ENCODE data around the gene RMI1. TPM values are rescaled to one million over a fixed set of nuclear protein-coding genes. Genes with fewer than 3 reads are reported as not detected.

Gene RMI1
- total and polyA plus RNA-seq, 2 donors (not counting 3 experiments of a cell fraction or from before 2014, with no cell fraction given): 1.1 to 11.5 TPM

GRCh38 chr9:84027201-84027600 lies 46.6 kb downstream of the RMI1 start:
- dilution Hi-C loops (cut with MboI; ENCODE audit: extremely low pct_ligation_motif_present, low sequenced_read_pairs): no loop called here
- no peak overlapping the region for H3K4me3 ChIP-seq (replicated peaks in 1 of 3; ENCODE audit: insufficient read depth in 1 of 3, low read depth in 1 of 3, low read length in 3 of 3)

GRCh38 chr9:84031534-84031933 lies 50.9 kb downstream of the RMI1 start:
- ChIA-PET POLR2A (no interaction called here), CTCF (interaction anchor here (0.7 to 1.2 kb wide), 3 partner anchors 16 to 229 kb away, joined by 3 to 4 read pairs (median 3); no protein-coding TSS in a partner anchor)
- DNase-seq (ENCODE audit: low read depth, low spot score) (no peak), FAIRE-seq (no peak)
- no peak overlapping the region for H2AFZ ChIP-seq (ENCODE audit: low read depth, low read length)
- TF ChIP-seq POLR2AphosphoS5 (IDR thresholded peaks at IDR 0.05; ENCODE audit: insufficient read depth, low read depth, low read length): no peak
- TF ChIP-seq POLR2A (IDR thresholded peaks at IDR 0.05; ENCODE audit: low read depth, low read length): no peak
- no peak for TF ChIP-seq JUN (IDR thresholded peaks at IDR 0.05; ENCODE audit: borderline replicate concordance, insufficient read depth, insufficient read length, low read depth)
- no peak for TF ChIP-seq MAX (IDR thresholded peaks at IDR 0.05; ENCODE audit: insufficient read depth, insufficient read length)
- no peak for TF ChIP-seq FOS (IDR thresholded peaks at IDR 0.05; ENCODE audit: borderline replicate concordance, insufficient read depth, low read length)
- TF ChIP-seq EZH2 (IDR thresholded peaks at IDR 0.05; ENCODE audit: borderline replicate concordance, low read depth, low read length, severe bottlenecking): no peak
- TF ChIP-seq CTCF (IDR thresholded peaks at IDR 0.05; ENCODE audit: extremely low read depth in 1 of 2, insufficient read depth in 1 of 2, low read depth in 1 of 2, low read length in 2 of 2): no peak
- TF ChIP-seq GATA2 (IDR thresholded peaks at IDR 0.05; ENCODE audit: insufficient read depth, insufficient read length, low read depth, low read length): no peak
- no peak for TF ChIP-seq MYC (IDR thresholded peaks at IDR 0.05; ENCODE audit: low read depth, low read length)
- no peaks in the 10 kb centered on the region for H3K9me3 ChIP-seq (replicated peaks; ENCODE audit: control insufficient read depth, insufficient read depth, low read length)
- H3K9me1 ChIP-seq (replicated peaks; ENCODE audit: control insufficient read depth, extremely low read depth, insufficient read depth, low read length): no peaks in the 10 kb centered on the region
- intact Hi-C loops (cut with micrococcal nuclease) (no loop called here), dilution Hi-C loops (cut with MboI; ENCODE audit: extremely low pct_ligation_motif_present, low sequenced_read_pairs) (no loop called here)
- BruUV-seq (replicated peaks): no TSS peak
- no peaks in the 10 kb centered on the region for H3K79me2 ChIP-seq (ENCODE audit: control insufficient read depth, insufficient read depth, low read length)
- no peaks in the 10 kb centered on the region for H4K20me1 ChIP-seq (replicated peaks; ENCODE audit: control insufficient read depth, extremely low read depth, insufficient read depth, low read length)
- no peak overlapping the region for H3K27ac ChIP-seq (ENCODE audit: insufficient read depth, low read depth, low read length)
- no peaks in the 10 kb centered on the region for H3K36me3 ChIP-seq (ENCODE audit: control insufficient read depth in 2 of 2, extremely low read depth in 1 of 2, insufficient read depth in 2 of 2, low read length in 2 of 2)
- H3K4me3 ChIP-seq (replicated peaks in 1 of 3; ENCODE audit: insufficient read depth in 1 of 3, low read depth in 1 of 3, low read length in 3 of 3): no peak overlapping the region
- no peak overlapping the region for H3K4me2 ChIP-seq (ENCODE audit: insufficient read depth, low read length)
- H3K9ac ChIP-seq (replicated peaks; ENCODE audit: extremely low read depth, insufficient read depth, low read length): no peak overlapping the region
- no peaks in the 10 kb centered on the region for H3K4me1 ChIP-seq (ENCODE audit: control insufficient read depth, extremely low read depth, insufficient read depth, low read length)
- no peaks in the 10 kb centered on the region for H3K27me3 ChIP-seq (ENCODE audit: control insufficient read depth in 2 of 2, insufficient read depth in 2 of 2, low read length in 2 of 2)

More at GRCh38 chr9:84027201-84027600, 46.6 kb downstream of the RMI1 start:
- FAIRE-seq: no peak
- no peak for TF ChIP-seq MAX (IDR thresholded peaks at IDR 0.05; ENCODE audit: insufficient read depth, insufficient read length)
- no peak for TF ChIP-seq POLR2A (IDR thresholded peaks at IDR 0.05; ENCODE audit: low read depth, low read length)
- no peak for TF ChIP-seq POLR2AphosphoS5 (IDR thresholded peaks at IDR 0.05; ENCODE audit: insufficient read depth, low read depth, low read length)
- TF ChIP-seq FOS (IDR thresholded peaks at IDR 0.05; ENCODE audit: borderline replicate concordance, insufficient read depth, low read length): no peak
- Histone ChIP-seq H3K9me1 (replicated peaks; ENCODE audit: control insufficient read depth, extremely low read depth, insufficient read depth, low read length) (no peaks in the 10 kb centered on the region), H4K20me1 (replicated peaks; ENCODE audit: control insufficient read depth, extremely low read depth, insufficient read depth, low read length) (no peaks in the 10 kb centered on the region), H3K9ac (replicated peaks; ENCODE audit: extremely low read depth, insufficient read depth, low read length) (no peak overlapping the region), H3K79me2 (ENCODE audit: control insufficient read depth, insufficient read depth, low read length) (no peaks in the 10 kb centered on the region), H2AFZ (ENCODE audit: low read depth, low read length) (no peak overlapping the region), H3K4me2 (ENCODE audit: insufficient read depth, low read length) (no peak overlapping the region), H3K9me3 (replicated peaks; ENCODE audit: control insufficient read depth, insufficient read depth, low read length) (no peaks in the 10 kb centered on the region), H3K36me3 (ENCODE audit: control insufficient read depth in 2 of 2, extremely low read depth in 1 of 2, insufficient read depth in 2 of 2, low read length in 2 of 2) (no peaks in the 10 kb centered on the region), H3K4me1 (ENCODE audit: control insufficient read depth, extremely low read depth, insufficient read depth, low read length) (no peaks in the 10 kb centered on the region), H3K27me3 (ENCODE audit: control insufficient read depth in 2 of 2, insufficient read depth in 2 of 2, low read length in 2 of 2) (no peaks in the 10 kb centered on the region), H3K27ac (ENCODE audit: insufficient read depth, low read depth, low read length) (no peak overlapping the region)
- no peak for DNase-seq (ENCODE audit: low read depth, low spot score)
- POLR2A ChIA-PET: no interaction called here
- BruUV-seq (replicated peaks): no TSS peak
- CTCF ChIA-PET: no interaction called here
- intact Hi-C loops (cut with micrococcal nuclease): no loop called here

Measured in endothelial cell of umbilical vein (primary cell).